ENCODE data around the gene PIH1D1.

PIH1D1 gene

DNA sequence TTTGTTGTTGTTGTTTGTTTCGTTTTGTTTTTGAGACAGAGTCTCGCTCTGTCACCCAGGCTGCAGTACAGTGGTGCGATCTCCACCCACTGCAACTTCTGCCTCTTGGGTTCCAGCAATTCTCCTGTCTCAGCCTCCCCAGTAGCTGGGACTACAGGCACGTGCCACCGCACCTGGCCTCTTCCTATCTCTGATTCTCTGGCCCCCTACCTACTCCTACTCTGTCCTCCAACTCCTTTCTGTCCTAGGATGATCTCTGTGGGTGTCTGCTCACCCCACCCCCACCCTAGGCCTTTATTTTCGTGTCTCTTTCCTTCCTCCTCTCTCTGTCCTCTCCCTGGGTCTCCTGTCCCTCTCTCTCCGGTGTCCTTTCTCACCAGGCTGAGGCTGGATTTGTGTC lies 1.2 kb downstream of the PIH1D1 start (continued):
- TF ChIP-seq, protein P1, sequence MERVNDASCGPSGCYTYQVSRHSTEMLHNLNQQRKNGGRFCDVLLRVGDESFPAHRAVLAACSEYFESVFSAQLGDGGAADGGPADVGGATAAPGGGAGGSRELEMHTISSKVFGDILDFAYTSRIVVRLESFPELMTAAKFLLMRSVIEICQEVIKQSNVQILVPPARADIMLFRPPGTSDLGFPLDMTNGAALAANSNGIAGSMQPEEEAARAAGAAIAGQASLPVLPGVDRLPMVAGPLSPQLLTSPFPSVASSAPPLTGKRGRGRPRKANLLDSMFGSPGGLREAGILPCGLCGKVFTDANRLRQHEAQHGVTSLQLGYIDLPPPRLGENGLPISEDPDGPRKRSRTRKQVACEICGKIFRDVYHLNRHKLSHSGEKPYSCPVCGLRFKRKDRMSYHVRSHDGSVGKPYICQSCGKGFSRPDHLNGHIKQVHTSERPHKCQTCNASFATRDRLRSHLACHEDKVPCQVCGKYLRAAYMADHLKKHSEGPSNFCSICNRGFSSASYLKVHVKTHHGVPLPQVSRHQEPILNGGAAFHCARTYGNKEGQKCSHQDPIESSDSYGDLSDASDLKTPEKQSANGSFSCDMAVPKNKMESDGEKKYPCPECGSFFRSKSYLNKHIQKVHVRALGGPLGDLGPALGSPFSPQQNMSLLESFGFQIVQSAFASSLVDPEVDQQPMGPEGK (tag by site-specific recombination; IDR thresholded peaks at IDR 0.05) = no peak

DNA sequence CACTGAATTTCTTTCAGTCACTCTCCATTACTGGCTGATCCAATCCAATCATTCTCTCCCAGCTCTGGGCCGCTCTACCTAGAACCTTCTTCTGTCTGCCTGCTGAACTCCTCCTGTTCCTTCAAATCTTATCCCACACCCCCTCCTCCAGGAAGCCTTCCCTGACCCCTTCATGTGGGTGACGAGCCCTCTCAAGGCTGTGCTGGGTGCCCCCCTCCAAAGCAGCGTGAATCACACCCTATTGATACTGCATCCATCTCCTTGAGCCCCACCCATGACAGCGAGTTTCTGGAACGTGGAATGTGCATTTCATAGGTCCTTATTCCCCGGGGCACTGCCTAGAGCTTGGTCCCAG lies 3.2 kb downstream of the PIH1D1 start:
- CTCF ChIA-PET = interaction anchor here (0.6 to 1.3 kb wide), 7 partner anchors 25 to 223 kb away, joined by 3 to 6 read pairs (median 4); no protein-coding TSS in a partner anchor

DNA sequence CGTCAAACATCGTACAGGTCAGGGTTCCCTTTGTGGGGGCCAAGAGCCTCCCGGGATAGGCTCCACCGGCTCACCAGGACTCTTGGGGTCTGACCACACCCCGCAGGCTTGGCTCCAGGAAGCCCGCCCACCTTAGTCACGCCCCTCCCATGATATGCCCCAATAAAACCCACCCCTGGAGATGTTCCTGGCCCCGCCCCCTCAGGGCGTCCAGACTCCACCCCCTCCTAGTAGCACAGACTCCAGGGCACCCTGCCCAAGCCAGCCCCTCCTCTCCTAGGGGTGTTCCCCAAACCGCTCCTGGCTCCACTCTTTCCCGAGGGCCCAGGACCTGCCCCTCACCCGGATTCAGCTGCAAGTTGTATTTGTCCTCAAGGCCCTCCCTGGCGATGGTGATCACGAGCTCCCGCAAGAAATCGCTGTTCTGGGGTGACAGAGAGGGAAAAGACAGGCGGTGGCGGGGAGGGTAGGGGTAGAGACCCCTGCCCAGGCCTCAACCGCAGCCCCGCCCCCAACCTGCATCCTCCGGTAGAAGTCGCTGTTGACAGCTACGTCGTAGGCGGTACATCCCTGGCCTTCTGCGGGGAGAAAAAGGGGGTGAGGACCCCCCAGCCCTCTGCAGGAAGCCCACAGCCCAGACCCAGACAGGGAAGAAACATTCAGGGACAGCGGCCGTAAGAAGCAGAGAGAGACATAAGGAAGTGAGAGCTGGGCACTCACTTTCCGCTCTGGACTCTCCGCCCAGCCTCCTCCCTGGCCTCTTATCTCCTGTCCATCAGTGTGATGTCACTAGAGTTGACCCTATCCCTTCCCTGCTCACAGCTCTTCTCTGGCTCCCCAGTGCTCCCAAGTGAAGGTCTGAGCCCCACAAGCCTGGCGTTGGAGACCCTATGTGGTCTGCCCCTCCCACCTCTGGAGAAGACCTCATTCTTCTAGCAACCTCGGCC lies 3.9 kb downstream of the PIH1D1 start:
- CTCF ChIA-PET = interaction anchor here (0.6 to 1.3 kb wide), 6 partner anchors 26 to 124 kb away, joined by 3 to 6 read pairs (median 4); no protein-coding TSS in a partner anchor
- Histone ChIP-seq H3K27ac (ENCODE audit: extremely low read depth, low read depth, low read length) (no peak overlapping the region), H3K36me3 (ENCODE audit: control insufficient read depth in 2 of 2, insufficient read depth in 1 of 2, low read length in 2 of 2) (peaks cover 17 to 45% of the 10 kb centered on the region in 2 experiments), H3K4me3 (ENCODE audit: low read depth, low read length) (no peak overlapping the region), H3K9me3 (ENCODE audit: control insufficient read depth, insufficient read depth, low read depth, low read length) (no peaks in the 10 kb centered on the region), H3K4me1 (ENCODE audit: control insufficient read depth, insufficient read depth, low read length) (no peaks in the 10 kb centered on the region)
- TF ChIP-seq SP3 (tag by site-specific recombination; IDR thresholded peaks at IDR 0.05) (peak; percentile 68), ZNF561 (tag by site-specific recombination; IDR thresholded peaks at IDR 0.05; ENCODE audit: borderline replicate concordance) (no peak), PRDM1 (tag by site-specific recombination; IDR thresholded peaks at IDR 0.05) (peak; percentile 60; the same call in 1 of the 2 replicates), ZFHX2 (tag by site-specific recombination; conservative IDR thresholded peaks at IDR 0.05) (0 out of 2 replicates have a peak, but pooled peaks have one; percentile 20), ZNF544 (tag by site-specific recombination; IDR thresholded peaks at IDR 0.05) (no peak), KLF16 (tag by site-specific recombination; IDR thresholded peaks at IDR 0.05) (peak; percentile 27; the same call in 1 of the 2 replicates), KLF1 (tag by site-specific recombination; IDR thresholded peaks at IDR 0.05) (peak; percentile 86), ZNF629 (tag by site-specific recombination; IDR thresholded peaks at IDR 0.05) (no peak), ZBTB17 (tag by site-specific recombination; IDR thresholded peaks at IDR 0.05) (no peak), GLIS1 (tag by site-specific recombination; IDR thresholded peaks at IDR 0.05) (peak; percentile 20; the same call in 1 of the 2 replicates), SP2 (tag by site-specific recombination; IDR thresholded peaks at IDR 0.05) (peak; percentile 80), GLIS2 (tag by site-specific recombination; IDR thresholded peaks at IDR 0.05) (0 out of 2 replicates have a peak, but pooled peaks have one; percentile 23), ZXDB (tag by site-specific recombination; IDR thresholded peaks at IDR 0.05) (peak; percentile 43; the same call in 1 of the 2 replicates), KLF9 (tag by site-specific recombination; IDR thresholded peaks at IDR 0.05; ENCODE audit: low read depth) (peak; percentile 77)
- POLR2A ChIA-PET = interaction anchor here (1.0 kb wide), 1 partner anchor 44 kb away, joined by 3 read pairs; no protein-coding TSS in a partner anchor

More for the DNA sequence above, 3.2 kb downstream of the PIH1D1 start:
- no peaks in the 10 kb centered on the region for H3K9me3 ChIP-seq (ENCODE audit: control insufficient read depth, insufficient read depth, low read depth, low read length)
- no peak overlapping the region for H3K4me3 ChIP-seq (ENCODE audit: low read depth, low read length)
- H3K27ac ChIP-seq (ENCODE audit: extremely low read depth, low read depth, low read length) = no peak overlapping the region; the same call in 1 of the 2 replicates
- H3K36me3 ChIP-seq (ENCODE audit: control insufficient read depth in 2 of 2, insufficient read depth in 1 of 2, low read length in 2 of 2) = peaks cover 17 to 45% of the 10 kb centered on the region in 2 experiments
- POLR2A ChIA-PET = interaction anchor here (1.0 kb wide), 1 partner anchor 45 kb away, joined by 3 read pairs; no protein-coding TSS in a partner anchor
- TF ChIP-seq ZNF670 (tag by site-specific recombination; IDR thresholded peaks at IDR 0.05; ENCODE audit: low read depth) = no peak
- TF ChIP-seq ZNF362 (tag by site-specific recombination; IDR thresholded peaks at IDR 0.05) = no peak
- no peak for TF ChIP-seq ZBTB11 (tag by site-specific recombination; conservative IDR thresholded peaks at IDR 0.05; ENCODE audit: low read depth)
- peak; percentile 54 for TF ChIP-seq ZNF341 (tag by site-specific recombination; IDR thresholded peaks at IDR 0.05; ENCODE audit: low read depth)
- TF ChIP-seq ZNF596 (tag by site-specific recombination; IDR thresholded peaks at IDR 0.05) = no peak
- no peaks in the 10 kb centered on the region for H3K4me1 ChIP-seq (ENCODE audit: control insufficient read depth, insufficient read depth, low read length)
